Measurements from ENCODE around the gene MYOZ2.

The MYOZ2 gene

DNA sequence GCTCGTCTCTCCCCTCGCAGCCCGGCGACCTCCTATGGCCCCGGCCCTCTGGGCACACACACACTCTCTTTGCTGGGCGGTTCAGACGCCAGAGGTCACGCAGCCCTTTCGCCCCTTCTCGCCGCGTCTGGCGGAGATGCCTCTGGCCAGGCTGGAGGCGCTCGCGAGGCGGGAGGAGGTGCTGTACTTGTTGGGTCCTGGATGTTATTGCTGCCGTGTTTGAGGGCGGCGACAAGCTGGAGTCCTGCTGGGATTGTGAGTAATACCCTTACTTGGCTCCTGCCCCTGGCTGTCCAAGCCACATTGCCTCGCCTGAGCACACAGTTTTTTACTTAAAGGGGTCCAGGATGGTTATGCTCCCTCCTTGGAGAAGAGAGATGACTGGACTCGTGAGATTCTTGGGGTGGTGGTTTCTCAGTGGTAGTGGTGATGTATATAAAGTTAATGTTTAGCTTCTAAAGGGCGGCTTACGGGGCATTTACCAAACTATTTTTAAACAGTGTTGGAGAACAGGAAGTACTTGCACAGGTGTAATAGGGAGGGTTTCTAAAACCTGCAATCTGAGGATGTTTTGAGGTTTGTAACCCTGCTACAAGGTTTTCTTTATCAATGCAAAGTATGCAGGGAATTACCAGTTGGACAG is 77.5 kb downstream of the MYOZ2 start (continued):
- no peak for TF ChIP-seq ZBTB21 (tag by site-specific recombination; IDR thresholded peaks at IDR 0.05)
- peak; percentile 18; the same call in 1 of the 2 replicates for TF ChIP-seq ZNF629 (tag by site-specific recombination; IDR thresholded peaks at IDR 0.05)
- TF ChIP-seq ZFP3 (tag by site-specific recombination; IDR thresholded peaks at IDR 0.05; ENCODE audit: low read depth) = no peak
- 0 out of 2 replicates have a peak, but pooled peaks have one; percentile 44 for TF ChIP-seq ZXDB (tag by site-specific recombination; IDR thresholded peaks at IDR 0.05)
- TF ChIP-seq ZNF555 (tag by site-specific recombination; conservative IDR thresholded peaks at IDR 0.05) = no peak
- TF ChIP-seq ZFP37 (tag by site-specific recombination; IDR thresholded peaks at IDR 0.05) = peak; percentile 94; the same call in 1 of the 2 replicates
- no peak; the same call in 1 of the 2 replicates for TF ChIP-seq ZBTB7A (tag by site-specific recombination; IDR thresholded peaks at IDR 0.05; ENCODE audit: low read depth)
- TF ChIP-seq ZBTB8A (tag by site-specific recombination; IDR thresholded peaks at IDR 0.05) = peak; percentile 63
- TF ChIP-seq, protein P1, sequence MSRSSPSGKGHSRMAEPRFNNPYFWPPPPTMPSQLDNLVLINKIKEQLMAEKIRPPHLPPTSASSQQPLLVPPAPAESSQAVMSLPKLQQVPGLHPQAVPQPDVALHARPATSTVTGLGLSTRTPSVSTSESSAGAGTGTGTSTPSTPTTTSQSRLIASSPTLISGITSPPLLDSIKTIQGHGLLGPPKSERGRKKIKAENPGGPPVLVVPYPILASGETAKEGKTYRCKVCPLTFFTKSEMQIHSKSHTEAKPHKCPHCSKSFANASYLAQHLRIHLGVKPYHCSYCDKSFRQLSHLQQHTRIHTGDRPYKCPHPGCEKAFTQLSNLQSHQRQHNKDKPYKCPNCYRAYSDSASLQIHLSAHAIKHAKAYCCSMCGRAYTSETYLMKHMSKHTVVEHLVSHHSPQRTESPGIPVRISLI (tag by site-specific recombination; IDR thresholded peaks at IDR 0.05) = 0 out of 2 replicates have a peak, but pooled peaks have one; percentile 30
- TF ChIP-seq RBAK (tag by site-specific recombination; IDR thresholded peaks at IDR 0.05) = no peak
- TF ChIP-seq, protein P2, sequence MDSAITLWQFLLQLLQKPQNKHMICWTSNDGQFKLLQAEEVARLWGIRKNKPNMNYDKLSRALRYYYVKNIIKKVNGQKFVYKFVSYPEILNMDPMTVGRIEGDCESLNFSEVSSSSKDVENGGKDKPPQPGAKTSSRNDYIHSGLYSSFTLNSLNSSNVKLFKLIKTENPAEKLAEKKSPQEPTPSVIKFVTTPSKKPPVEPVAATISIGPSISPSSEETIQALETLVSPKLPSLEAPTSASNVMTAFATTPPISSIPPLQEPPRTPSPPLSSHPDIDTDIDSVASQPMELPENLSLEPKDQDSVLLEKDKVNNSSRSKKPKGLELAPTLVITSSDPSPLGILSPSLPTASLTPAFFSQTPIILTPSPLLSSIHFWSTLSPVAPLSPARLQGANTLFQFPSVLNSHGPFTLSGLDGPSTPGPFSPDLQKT (IDR thresholded peaks at IDR 0.05; ENCODE audit: borderline replicate concordance, low read depth, low read length) = no peak

DNA sequence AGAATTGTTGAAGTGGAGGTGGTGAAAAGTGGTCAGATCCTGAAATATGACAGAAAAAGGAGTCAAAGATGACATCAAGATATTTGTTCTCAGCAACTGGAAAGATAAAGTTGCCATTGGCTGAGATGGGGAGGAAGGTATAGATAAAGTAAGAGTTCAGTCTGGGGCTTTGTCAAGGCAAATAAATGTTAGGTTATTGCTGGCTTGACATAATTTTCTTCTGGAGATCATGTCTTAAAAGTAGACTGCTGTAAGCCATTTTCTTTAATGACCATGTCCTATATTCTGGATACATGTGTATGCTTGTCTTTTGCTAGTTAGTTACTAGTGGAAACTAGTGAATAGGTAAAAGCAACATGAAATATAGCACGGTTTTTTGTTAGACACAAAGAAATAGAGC is 82.5 kb downstream of the MYOZ2 start:
- Histone ChIP-seq H3K36me3 (ENCODE audit: control insufficient read depth in 2 of 2, insufficient read depth in 1 of 2, low read length in 2 of 2) (peaks cover 0 to 47% of the 10 kb centered on the region in 2 experiments; a peak in 1 of 3 replicates), H3K4me3 (ENCODE audit: low read depth, low read length) (no peak overlapping the region), H3K27ac (ENCODE audit: extremely low read depth, low read depth, low read length) (no peak overlapping the region), H3K4me1 (ENCODE audit: control insufficient read depth, insufficient read depth, low read length) (no peaks in the 10 kb centered on the region), H3K9me3 (ENCODE audit: control insufficient read depth, insufficient read depth, low read depth, low read length) (no peaks in the 10 kb centered on the region)
- CTCF ChIA-PET = interaction anchor here (0.6 kb wide), 1 partner anchor 49 kb away, joined by 3 read pairs; no protein-coding TSS in a partner anchor
- POLR2A ChIA-PET = no interaction called here
- TF ChIP-seq ZNF16 (tag by site-specific recombination; IDR thresholded peaks at IDR 0.05; ENCODE audit: low read depth) = no peak
- TF ChIP-seq, protein P3, sequence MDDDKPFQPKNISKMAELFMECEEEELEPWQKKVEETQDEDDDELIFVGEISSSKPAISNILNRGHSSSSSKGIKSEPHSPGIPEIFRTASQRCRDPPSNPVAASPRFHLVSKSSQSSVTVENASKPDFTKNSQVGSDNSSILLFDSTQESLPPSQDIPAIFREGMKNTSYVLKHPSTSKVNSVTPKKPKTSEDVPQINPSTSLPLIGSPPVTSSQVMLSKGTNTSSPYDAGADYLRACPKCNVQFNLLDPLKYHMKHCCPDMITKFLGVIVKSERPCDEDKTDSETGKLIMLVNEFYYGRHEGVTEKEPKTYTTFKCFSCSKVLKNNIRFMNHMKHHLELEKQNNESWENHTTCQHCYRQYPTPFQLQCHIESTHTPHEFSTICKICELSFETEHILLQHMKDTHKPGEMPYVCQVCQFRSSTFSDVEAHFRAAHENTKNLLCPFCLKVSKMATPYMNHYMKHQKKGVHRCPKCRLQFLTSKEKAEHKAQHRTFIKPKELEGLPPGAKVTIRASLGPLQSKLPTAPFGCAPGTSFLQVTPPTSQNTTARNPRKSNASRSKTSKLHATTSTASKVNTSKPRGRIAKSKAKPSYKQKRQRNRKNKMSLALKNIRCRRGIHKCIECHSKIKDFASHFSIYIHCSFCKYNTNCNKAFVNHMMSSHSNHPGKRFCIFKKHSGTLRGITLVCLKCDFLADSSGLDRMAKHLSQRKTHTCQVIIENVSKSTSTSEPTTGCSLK (tag by site-specific recombination; IDR thresholded peaks at IDR 0.05) = no peak
- TF ChIP-seq ZNF658 (tag by site-specific recombination; IDR thresholded peaks at IDR 0.05) = no peak
- TF ChIP-seq ZNF354C (tag by site-specific recombination; IDR thresholded peaks at IDR 0.05; ENCODE audit: borderline replicate concordance, low read depth) = no peak
- TF ChIP-seq WT1 (tag by site-specific recombination; IDR thresholded peaks at IDR 0.05) = no peak
- TF ChIP-seq ZNF777 (tag by site-specific recombination; IDR thresholded peaks at IDR 0.05; ENCODE audit: borderline replicate concordance) = no peak
- no peak for TF ChIP-seq ZNF623 (tag by site-specific recombination; IDR thresholded peaks at IDR 0.05)
- TF ChIP-seq, protein P4, sequence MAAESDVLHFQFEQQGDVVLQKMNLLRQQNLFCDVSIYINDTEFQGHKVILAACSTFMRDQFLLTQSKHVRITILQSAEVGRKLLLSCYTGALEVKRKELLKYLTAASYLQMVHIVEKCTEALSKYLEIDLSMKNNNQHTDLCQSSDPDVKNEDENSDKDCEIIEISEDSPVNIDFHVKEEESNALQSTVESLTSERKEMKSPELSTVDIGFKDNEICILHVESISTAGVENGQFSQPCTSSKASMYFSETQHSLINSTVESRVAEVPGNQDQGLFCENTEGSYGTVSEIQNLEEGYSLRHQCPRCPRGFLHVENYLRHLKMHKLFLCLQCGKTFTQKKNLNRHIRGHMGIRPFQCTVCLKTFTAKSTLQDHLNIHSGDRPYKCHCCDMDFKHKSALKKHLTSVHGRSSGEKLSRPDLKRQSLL (tag by site-specific recombination; IDR thresholded peaks at IDR 0.05) = no peak
- no peak for TF ChIP-seq ZNF366 (tag by site-specific recombination; conservative IDR thresholded peaks at IDR 0.05)
- TF ChIP-seq, protein P5, sequence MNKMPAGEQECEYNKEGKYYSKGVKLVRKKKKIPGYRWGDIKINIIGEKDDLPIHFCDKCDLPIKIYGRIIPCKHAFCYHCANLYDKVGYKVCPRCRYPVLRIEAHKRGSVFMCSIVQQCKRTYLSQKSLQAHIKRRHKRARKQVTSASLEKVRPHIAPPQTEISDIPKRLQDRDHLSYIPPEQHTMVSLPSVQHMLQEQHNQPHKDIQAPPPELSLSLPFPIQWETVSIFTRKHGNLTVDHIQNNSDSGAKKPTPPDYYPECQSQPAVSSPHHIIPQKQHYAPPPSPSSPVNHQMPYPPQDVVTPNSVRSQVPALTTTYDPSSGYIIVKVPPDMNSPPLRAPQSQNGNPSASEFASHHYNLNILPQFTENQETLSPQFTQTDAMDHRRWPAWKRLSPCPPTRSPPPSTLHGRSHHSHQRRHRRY (tag by site-specific recombination; IDR thresholded peaks at IDR 0.05) = no peak
- TF ChIP-seq ZNF776 (tag by site-specific recombination; IDR thresholded peaks at IDR 0.05; ENCODE audit: borderline replicate concordance) = no peak
- TF ChIP-seq GLIS2 (tag by site-specific recombination; IDR thresholded peaks at IDR 0.05) = no peak
- TF ChIP-seq ZNF133 (tag by site-specific recombination; IDR thresholded peaks at IDR 0.05) = no peak
- TF ChIP-seq ZNF341 (tag by site-specific recombination; IDR thresholded peaks at IDR 0.05; ENCODE audit: low read depth) = no peak
- no peak for TF ChIP-seq ZNF660 (tag by site-specific recombination; IDR thresholded peaks at IDR 0.05)
- no peak for TF ChIP-seq ZNF211 (tag by site-specific recombination; IDR thresholded peaks at IDR 0.05; ENCODE audit: low read depth)
- TF ChIP-seq ZNF530 (tag by site-specific recombination; IDR thresholded peaks at IDR 0.05; ENCODE audit: low read depth) = no peak
- no peak for TF ChIP-seq GLIS1 (tag by site-specific recombination; IDR thresholded peaks at IDR 0.05)
- TF ChIP-seq ZNF114 (tag by site-specific recombination; IDR thresholded peaks at IDR 0.05) = no peak
